ENCODE data around the gene PTPRM.

GRCh38 chr18:8455661-8456614, 888.8 kb downstream of the PTPRM start:
- TF ChIP-seq POLR2AphosphoS5 (IDR thresholded peaks at IDR 0.05; ENCODE audit: low read depth, low read length) (no peak), POLR2A (IDR thresholded peaks at IDR 0.05; ENCODE audit: low read depth, low read length) (no peak), TAF1 (IDR thresholded peaks at IDR 0.05; ENCODE audit: low read depth, low read length) (no peak), PAX5 (IDR thresholded peaks at IDR 0.05; ENCODE audit: insufficient read depth, low read length, severe bottlenecking) (no peak), SPI1 (IDR thresholded peaks at IDR 0.05; ENCODE audit: low read depth, low read length) (no peak)

All from GM12891 (cell line).